ENCODE data around the gene DDIT4.
"Not testable (repeated sequence)": the region's sequence is repeated elsewhere in the genome, so short reads cannot be mapped to it uniquely, and the experiment has no call there.

DDIT4 gene

DNA sequence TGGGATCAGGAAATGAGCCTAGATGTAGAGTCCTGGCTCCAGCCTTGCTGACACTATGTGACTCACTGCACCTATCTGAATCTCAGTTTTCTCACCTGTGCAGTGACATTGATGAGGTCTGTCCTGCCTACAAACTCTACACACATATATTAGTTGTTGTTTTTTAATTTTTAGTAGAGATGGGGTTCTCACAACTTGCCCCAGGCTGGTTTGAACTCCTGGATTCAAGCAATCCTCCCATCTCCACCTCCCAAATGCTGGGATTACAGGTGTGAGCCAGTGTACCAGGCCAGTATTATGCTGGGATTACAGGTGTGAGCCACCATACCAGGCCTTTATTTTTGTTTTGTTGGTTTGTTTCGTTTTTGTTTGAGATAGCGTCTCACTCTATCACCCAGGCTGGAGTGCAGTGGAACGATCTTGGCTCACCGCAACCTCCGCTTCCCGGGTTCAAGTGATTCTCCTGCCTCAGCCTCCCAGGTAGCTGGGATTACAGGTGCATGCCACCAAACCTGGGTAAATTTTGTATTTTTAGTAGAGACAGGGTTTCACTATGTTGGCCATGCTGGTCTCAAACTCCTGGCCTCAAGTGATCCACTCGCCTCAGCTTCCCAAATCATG lies 11.8 kb upstream of the DDIT4 start:
- H3K9me3 ChIP-seq (ENCODE audit: low read length), result no peaks in the 10 kb centered on the region
- no peaks in the 10 kb centered on the region for H3K36me3 ChIP-seq (ENCODE audit: insufficient read depth, low read length)
- H3K9ac ChIP-seq (ENCODE audit: low read length), result no peak overlapping the region
- H3K27ac ChIP-seq (ENCODE audit: low read depth, low read length), result peak overlapping the region; percentile 88
- no peaks in the 10 kb centered on the region for H3K27me3 ChIP-seq (ENCODE audit: control insufficient read depth in 1 of 2, insufficient read depth in 2 of 2, low read length in 2 of 2)
- no peak overlapping the region for H3K4me3 ChIP-seq (ENCODE audit: low read depth in 1 of 2, low read length in 2 of 2)
- peaks cover 22% of the 10 kb centered on the region for H3K4me1 ChIP-seq (ENCODE audit: insufficient read depth, low read length)

DNA sequence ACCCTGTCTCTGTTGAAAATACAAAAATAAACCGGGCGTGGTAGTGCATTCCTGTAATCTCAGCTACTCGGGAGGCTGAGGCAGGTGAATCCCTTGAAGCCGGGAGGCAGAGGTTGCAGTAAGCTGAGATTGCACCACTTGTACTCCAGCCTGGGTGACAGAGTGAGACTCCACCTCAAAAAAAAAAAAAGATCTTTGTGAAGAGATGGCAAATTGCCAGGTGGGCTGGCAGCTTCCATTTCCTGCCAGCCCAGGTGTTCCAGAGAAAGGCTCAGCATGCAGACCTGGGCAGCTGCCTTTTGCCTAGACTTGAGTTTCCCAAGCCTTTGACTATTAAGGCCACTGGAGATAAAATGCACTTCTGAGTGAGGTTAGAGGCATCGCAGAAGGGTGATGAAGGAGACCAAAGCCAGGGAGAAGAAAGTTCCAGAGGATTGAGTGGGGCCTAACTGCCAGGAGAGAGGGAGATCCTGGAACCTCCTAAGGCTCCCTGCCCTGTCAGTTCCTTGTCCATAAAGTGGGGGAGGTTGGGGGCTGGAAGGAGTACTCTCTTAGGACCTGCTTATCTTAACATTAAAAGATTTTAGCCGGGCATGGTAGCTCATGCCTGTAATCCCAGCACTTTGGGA lies 10.0 kb upstream of the DDIT4 start:
- H3K9ac ChIP-seq (ENCODE audit: low read length), result no peak overlapping the region
- H3K36me3 ChIP-seq (ENCODE audit: insufficient read depth, low read length), result no peaks in the 10 kb centered on the region
- H3K4me1 ChIP-seq (ENCODE audit: insufficient read depth, low read length), result peaks cover 22% of the 10 kb centered on the region
- no peak overlapping the region for H3K27ac ChIP-seq (ENCODE audit: low read depth, low read length)
- H3K27me3 ChIP-seq (ENCODE audit: control insufficient read depth in 1 of 2, insufficient read depth in 2 of 2, low read length in 2 of 2), result no peaks in the 10 kb centered on the region
- H3K9me3 ChIP-seq (ENCODE audit: low read length), result no peaks in the 10 kb centered on the region
- H3K4me3 ChIP-seq (ENCODE audit: low read depth in 1 of 2, low read length in 2 of 2), result no peak overlapping the region

DNA sequence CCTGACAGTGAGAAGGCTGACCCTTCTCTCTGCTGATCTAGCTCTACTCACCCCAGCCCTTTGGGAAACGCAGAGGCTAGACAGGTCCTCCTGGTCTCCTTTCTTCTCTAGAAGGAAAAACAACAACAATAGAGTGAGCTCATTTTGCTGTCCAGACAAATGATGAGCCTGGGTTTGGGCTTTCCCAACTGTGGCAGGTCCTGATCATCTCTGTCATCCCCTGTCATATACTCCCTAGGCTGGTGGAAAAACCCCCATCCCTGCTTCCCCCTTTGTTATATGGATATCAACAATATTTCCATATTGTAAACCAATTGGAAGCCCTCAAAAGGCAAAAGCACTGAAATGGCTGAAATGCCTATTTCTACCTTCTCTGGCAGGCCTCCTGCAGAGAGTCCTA lies 9.2 kb upstream of the DDIT4 start:
- Histone ChIP-seq H3K4me3 (ENCODE audit: low read depth in 1 of 2, low read length in 2 of 2) (no peak overlapping the region), H3K4me1 (ENCODE audit: insufficient read depth, low read length) (peaks cover 18% of the 10 kb centered on the region), H3K36me3 (ENCODE audit: insufficient read depth, low read length) (no peaks in the 10 kb centered on the region), H3K9me3 (ENCODE audit: low read length) (no peaks in the 10 kb centered on the region), H3K27me3 (ENCODE audit: control insufficient read depth in 1 of 2, insufficient read depth in 2 of 2, low read length in 2 of 2) (no peaks in the 10 kb centered on the region), H3K9ac (ENCODE audit: low read length) (no peak overlapping the region), H3K27ac (ENCODE audit: low read depth, low read length) (no peak overlapping the region)

DNA sequence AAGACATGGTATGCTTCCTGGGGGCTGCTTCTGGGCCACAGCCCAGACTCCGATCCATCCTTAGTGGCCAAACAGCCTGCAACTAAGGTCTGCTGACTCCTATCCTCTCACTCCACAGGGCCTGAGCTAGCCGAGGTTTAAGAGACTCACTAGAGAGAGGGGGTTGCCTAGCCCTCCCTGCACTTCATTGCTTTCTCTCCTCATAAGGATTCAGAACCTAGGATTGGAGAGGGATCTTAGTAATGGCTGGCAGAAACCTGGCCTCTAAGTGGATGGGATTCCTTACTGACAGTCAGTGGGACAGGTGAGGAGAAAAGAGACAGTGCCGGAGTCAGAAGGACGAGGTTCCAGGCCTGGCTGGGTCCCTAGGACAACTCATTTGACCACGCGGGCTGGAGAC lies 8.2 kb upstream of the DDIT4 start:
- Histone ChIP-seq H3K27ac (ENCODE audit: low read depth, low read length) (no peak overlapping the region), H3K9me3 (ENCODE audit: low read length) (no peaks in the 10 kb centered on the region), H3K36me3 (ENCODE audit: insufficient read depth, low read length) (no peaks in the 10 kb centered on the region), H3K9ac (ENCODE audit: low read length) (no peak overlapping the region), H3K27me3 (ENCODE audit: control insufficient read depth in 1 of 2, insufficient read depth in 2 of 2, low read length in 2 of 2) (no peaks in the 10 kb centered on the region), H3K4me1 (ENCODE audit: insufficient read depth, low read length) (peaks cover 8% of the 10 kb centered on the region), H3K4me3 (ENCODE audit: low read depth in 1 of 2, low read length in 2 of 2) (no peak overlapping the region)

DNA sequence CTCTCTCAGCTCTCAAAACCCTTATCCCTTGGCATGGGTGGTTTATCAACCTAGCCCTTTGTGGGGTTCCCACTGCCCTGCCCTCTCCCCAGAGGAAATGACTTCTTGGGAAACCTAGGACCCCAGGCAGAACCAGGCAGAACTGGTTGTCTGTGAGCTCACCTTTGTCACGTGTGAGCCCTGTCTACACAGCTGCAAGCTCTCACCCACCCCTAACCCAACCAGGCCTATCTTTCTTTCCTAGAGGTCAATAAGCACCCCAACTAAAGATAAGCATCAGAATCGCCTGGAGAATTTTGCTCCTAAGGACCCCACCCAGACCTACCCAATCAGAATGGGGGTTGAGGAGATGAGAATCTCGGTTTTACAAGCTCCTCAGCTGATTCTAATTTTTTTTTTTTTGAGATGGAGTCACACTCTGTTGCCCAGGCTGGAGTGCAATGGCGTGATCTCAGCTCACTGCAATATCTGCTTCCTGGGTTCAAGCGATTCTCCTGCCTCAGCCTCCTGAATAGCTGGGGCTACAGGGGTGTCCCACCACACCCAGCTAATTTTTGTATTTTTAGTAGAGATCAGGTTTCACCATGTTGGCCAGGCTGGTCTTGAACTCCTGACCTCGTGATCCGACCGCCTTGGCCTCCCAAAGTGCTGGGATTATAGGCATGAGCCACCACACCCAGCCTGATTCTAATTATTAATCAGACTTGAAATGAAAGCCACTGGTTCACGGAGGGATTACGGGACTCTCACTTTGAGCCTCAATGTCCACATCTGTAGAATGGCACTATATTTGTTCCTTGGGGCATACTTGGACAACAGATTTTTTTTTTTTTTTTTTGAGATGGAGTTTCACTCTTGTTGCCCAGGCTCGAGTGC lies 7.5 kb upstream of the DDIT4 start:
- Histone ChIP-seq H3K27ac (ENCODE audit: low read depth, low read length) (no peak overlapping the region), H3K9me3 (ENCODE audit: low read length) (no peaks in the 10 kb centered on the region), H3K4me1 (ENCODE audit: insufficient read depth, low read length) (peaks cover 4% of the 10 kb centered on the region), H3K36me3 (ENCODE audit: insufficient read depth, low read length) (no peaks in the 10 kb centered on the region), H3K4me3 (ENCODE audit: low read depth in 1 of 2, low read length in 2 of 2) (no peak overlapping the region), H3K9ac (ENCODE audit: low read length) (no peak overlapping the region), H3K27me3 (ENCODE audit: control insufficient read depth in 1 of 2, insufficient read depth in 2 of 2, low read length in 2 of 2) (no peaks in the 10 kb centered on the region)

DNA sequence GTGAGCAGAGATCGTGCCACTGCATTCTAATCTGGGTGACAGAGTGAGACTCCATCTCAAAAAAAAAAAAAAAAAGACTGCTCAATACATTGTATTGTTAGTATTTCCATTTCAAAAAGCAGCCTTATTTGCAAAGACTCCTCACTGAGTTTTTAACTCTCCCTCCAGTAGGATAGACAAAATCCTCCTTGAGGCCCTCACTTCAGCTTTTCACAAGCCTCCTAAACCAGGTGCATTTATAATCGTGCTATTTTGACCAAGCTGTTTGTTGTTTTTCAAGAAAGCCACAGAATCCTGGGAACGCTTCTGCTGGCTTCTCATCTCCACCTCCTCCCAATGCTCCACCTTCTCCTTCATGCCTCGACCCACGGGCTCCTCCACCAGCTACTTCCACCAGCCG lies 6.3 kb upstream of the DDIT4 start:
- H3K36me3 ChIP-seq (ENCODE audit: insufficient read depth, low read length), result no peaks in the 10 kb centered on the region
- no peaks in the 10 kb centered on the region for H3K9me3 ChIP-seq (ENCODE audit: low read length)

DNA sequence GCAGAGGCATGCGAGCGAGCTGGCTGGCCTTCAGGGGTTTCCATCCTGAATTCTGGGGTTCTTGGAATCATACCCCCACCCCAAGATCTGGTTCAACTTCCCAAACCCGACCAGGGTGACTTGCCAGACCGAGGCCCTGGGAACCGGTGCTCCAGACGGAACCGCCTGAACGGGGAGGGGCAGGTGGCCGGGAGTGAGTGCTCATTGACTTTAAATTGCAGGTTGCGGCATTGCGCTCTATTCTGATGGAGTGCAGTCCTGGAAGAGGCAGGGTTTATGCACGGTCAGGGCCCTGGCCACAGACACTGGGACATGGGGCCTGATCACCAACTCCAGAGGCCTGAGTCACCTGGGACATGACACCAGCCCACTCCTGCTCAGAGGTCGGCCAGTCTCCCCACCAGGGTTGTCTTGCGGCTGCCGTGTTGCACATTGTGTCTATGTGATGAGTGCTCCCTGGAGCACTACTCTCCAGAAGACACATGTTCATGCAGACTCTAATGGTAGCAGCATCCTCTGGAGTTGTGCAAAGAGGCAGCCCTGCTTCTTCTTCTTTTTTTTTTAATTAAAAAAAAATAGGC lies 5.8 kb upstream of the DDIT4 start:
- Histone ChIP-seq H3K36me3 (ENCODE audit: insufficient read depth, low read length) (no peaks in the 10 kb centered on the region), H3K9me3 (ENCODE audit: low read length) (no peaks in the 10 kb centered on the region), H3K4me3 (ENCODE audit: low read depth in 1 of 2, low read length in 2 of 2) (no peak overlapping the region), H3K4me1 (ENCODE audit: insufficient read depth, low read length) (no peaks in the 10 kb centered on the region), H3K27ac (ENCODE audit: low read depth, low read length) (no peak overlapping the region), H3K27me3 (ENCODE audit: control insufficient read depth in 1 of 2, insufficient read depth in 2 of 2, low read length in 2 of 2) (no peaks in the 10 kb centered on the region), H3K9ac (ENCODE audit: low read length) (no peak overlapping the region)

More for the DNA sequence above, 6.3 kb upstream of the DDIT4 start:
- H3K27ac ChIP-seq (ENCODE audit: low read depth, low read length), result no peak overlapping the region
- H3K4me1 ChIP-seq (ENCODE audit: insufficient read depth, low read length), result no peaks in the 10 kb centered on the region
- H3K4me3 ChIP-seq (ENCODE audit: low read depth in 1 of 2, low read length in 2 of 2), result no peak overlapping the region
- no peaks in the 10 kb centered on the region for H3K27me3 ChIP-seq (ENCODE audit: control insufficient read depth in 1 of 2, insufficient read depth in 2 of 2, low read length in 2 of 2)
- no peak overlapping the region for H3K9ac ChIP-seq (ENCODE audit: low read length)

DNA sequence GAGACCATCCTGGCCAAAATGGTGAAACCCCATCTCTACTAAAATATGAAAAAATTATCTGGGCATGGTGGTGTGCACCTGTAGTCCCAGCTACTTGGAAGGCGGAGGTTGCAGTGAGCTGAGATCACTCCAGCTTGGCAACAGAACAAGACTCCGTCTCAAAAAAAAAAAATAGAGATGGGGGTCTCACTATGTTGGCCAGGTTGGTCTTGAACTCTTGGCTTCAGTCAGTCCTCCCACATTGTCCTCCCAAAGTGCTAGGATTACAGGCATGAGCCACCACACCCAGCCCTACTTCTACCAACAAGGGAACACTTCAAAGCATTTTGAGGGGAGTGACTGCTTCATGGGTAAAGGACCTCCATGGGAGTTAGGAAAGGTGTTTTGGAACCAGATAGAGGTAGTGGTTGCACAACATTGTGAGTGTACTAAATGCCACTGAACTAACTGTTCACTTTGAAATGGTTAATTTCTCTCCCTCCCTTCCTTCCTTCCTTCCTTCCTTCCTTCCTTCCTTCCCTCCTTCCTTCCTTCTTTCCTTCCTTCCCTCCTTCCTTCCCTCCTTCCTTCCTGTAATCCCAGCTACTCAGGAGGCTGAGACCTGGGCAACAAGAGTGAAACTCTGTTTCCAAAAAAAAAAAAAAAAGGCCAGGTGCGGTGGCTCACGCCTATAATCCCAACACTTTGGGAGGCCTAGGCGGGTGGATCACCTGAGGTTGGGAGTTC lies 5.1 kb upstream of the DDIT4 start:
- H3K4me3 ChIP-seq (ENCODE audit: low read depth in 1 of 2, low read length in 2 of 2); H3K4me1 ChIP-seq (ENCODE audit: insufficient read depth, low read length); H3K36me3 ChIP-seq (ENCODE audit: insufficient read depth, low read length); H3K27ac ChIP-seq (ENCODE audit: low read depth, low read length); H3K9ac ChIP-seq (ENCODE audit: low read length); H3K27me3 ChIP-seq (ENCODE audit: control insufficient read depth in 1 of 2, insufficient read depth in 2 of 2, low read length in 2 of 2); H3K9me3 ChIP-seq (ENCODE audit: low read length): not testable (repeated sequence)

DNA sequence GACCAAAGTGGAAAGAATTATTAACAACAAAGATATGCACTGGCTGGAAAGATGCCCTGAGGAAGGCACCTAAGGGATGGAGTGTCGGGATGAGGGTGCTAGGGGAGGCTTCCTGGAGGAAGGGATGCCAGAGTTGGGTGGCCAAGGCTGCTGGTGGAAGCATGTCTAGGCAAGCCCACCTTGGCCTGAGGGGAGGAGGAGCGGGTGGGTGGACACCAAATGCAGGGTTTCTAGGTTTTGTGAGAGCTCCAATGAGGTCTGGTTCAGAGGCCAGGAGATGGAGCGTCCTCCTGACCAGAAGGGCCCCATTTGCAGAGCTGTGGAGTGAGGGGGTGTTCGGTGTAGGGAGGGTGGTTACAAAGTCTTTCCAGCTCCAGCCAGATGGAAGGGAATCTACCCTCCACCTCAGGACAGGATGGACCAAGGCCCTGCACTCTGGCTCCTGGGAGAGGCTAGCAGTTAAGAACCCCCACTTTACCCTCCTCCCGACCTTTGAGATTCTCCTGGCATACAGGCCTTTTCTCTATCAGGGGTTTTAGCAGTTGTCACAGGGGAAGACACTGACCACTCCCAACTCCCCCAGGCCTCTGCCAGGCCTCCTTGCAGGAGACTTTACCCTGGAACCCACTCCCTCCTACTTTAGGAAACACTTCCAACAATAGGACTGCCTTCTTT lies 3.0 kb upstream of the DDIT4 start:
- no peak overlapping the region for H3K9ac ChIP-seq (ENCODE audit: low read length)
- H3K4me1 ChIP-seq (ENCODE audit: insufficient read depth, low read length), result peaks cover 11% of the 10 kb centered on the region
- H3K27ac ChIP-seq (ENCODE audit: low read depth, low read length), result no peak overlapping the region
- no peaks in the 10 kb centered on the region for H3K9me3 ChIP-seq (ENCODE audit: low read length)
- no peaks in the 10 kb centered on the region for H3K27me3 ChIP-seq (ENCODE audit: control insufficient read depth in 1 of 2, insufficient read depth in 2 of 2, low read length in 2 of 2)
- no peaks in the 10 kb centered on the region for H3K36me3 ChIP-seq (ENCODE audit: insufficient read depth, low read length)
- H3K4me3 ChIP-seq (ENCODE audit: low read depth in 1 of 2, low read length in 2 of 2), result no peak overlapping the region

DNA sequence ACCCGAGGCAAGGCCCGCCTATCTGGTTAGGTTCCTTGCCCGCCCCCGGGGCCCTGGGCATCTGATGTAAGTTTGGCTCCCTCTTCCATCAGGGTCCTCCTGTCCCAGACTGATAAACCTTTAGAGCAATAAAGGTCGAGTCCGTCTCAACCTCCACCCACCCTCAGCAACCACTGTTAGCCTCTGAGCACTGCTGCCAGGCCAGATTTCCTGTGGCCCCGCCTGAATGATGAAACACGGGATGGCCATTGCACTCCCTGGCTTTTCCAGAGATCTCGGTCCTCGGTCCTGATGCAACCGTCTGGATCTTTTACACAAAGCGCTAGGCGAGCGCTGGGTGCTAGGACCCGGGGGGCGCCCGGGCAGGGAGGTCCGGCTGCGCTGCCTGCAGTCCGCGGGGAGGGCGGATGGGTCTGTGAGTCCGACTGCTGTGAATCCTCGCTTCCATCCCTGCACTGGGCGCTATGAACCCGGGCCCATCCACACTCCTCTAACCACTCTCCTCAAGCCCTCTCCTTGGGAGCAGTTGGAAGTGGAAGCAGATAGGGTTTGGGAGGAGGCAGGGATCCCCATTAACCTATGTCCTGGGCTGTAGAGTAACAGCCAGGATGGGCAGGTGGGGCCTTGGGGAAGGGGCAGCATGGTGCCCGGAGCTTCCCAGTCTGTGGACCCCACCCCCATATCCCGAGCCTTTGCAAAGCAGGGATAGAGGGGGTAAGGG lies 875 bp upstream of the DDIT4 start:
- no peaks in the 10 kb centered on the region for H3K36me3 ChIP-seq (ENCODE audit: insufficient read depth, low read length)
- peak overlapping the region; percentile 77 for H3K9ac ChIP-seq (ENCODE audit: low read length)
- no peaks in the 10 kb centered on the region for H3K9me3 ChIP-seq (ENCODE audit: low read length)
- H3K27me3 ChIP-seq (ENCODE audit: control insufficient read depth in 1 of 2, insufficient read depth in 2 of 2, low read length in 2 of 2), result no peaks in the 10 kb centered on the region
- peaks cover 15% of the 10 kb centered on the region for H3K4me1 ChIP-seq (ENCODE audit: insufficient read depth, low read length)
- peak overlapping the region; percentile 82 for H3K27ac ChIP-seq (ENCODE audit: low read depth, low read length)
- H3K4me3 ChIP-seq (ENCODE audit: low read depth in 1 of 2, low read length in 2 of 2), result peak overlapping the region; percentile 59 to 96

Data from muscle layer of colon (tissue), 2 donors.